A549 (cell line): ENCODE data around the gene CD300LF. TPM values are rescaled to one million over a fixed set of nuclear protein-coding genes. Genes with fewer than 3 reads are reported as not detected.

Experiments used
- ATAC-seq, 2 experiments: fragments of 200-7000 bp in 1 of 2; fragments of >200 bp in 1 of 2; cut with Nextera tagmentation in 1 of 2; cut with Tn5 transposase in 1 of 2; 3 replicates each; pipeline versions ENCODE4 v1.8.0 to v1.9.1; 2018 to 2020; ENCODE audit warnings: mild to moderate bottlenecking in 1 of 2, moderate library complexity in 1 of 2
- CTCF ChIA-PET: fragments of 300-600 bp; sonication (Branson Sonifier 250); formaldehyde crosslinking; extraction: SDS; loops from one replicate; lab custom pipeline; 2021; ENCODE audit warnings: antibody characterized with exemption, inconsistent platforms; lab: Yijun Ruan, JAX
- POLR2A ChIA-PET: fragments of 350-600 bp; formaldehyde crosslinking; extraction: SDS; loops from one replicate; lab custom pipeline; 2021; ENCODE audit warnings: antibody characterized with exemption, inconsistent platforms; lab: Yijun Ruan, JAX
- DNase-seq, 2 experiments: peaks; one replicate each; pipeline versions ENCODE4 v3.0.0 to v3.0.0-alpha.2; 2011 to 2016; ENCODE audit warnings: low read depth in 1 of 2, low spot score in 1 of 2
- FAIRE-seq: peaks from 2 replicates; lab custom pipeline; 2011; peaks lifted over from hg19 to GRCh38; lab: Jason Lieb, UNC
- H3K27ac ChIP-seq, 2 experiments: fragments of >200 bp; sonication (Bioruptor Twin); formaldehyde crosslinking; 3 replicates each; pipeline ENCODE4 v1.5.1; 2016 to 2017
- H3K4me1 ChIP-seq: fragments of >200 bp; sonication (Bioruptor Twin); formaldehyde crosslinking; 3 replicates; pipeline ENCODE4 v1.6.1; 2016
- H3K4me2 ChIP-seq: fragments of >200 bp; sonication (Bioruptor Twin); formaldehyde crosslinking; 3 replicates; pipeline ENCODE4 v1.6.1; 2016
- H3K4me3 ChIP-seq: fragments of >200 bp; sonication (Bioruptor Twin); formaldehyde crosslinking; 3 replicates; pipeline ENCODE4 v1.5.1; 2016
- H3K9me3 ChIP-seq: fragments of >200 bp; sonication (Bioruptor Twin); formaldehyde crosslinking; 3 replicates; pipeline ENCODE4 v1.6.1; 2016
- FOXS1 ChIP-seq: fragments of 250-450 bp; sonication (Bioruptor Pico); IDR thresholded peaks from 2 replicates; pipeline ENCODE4 v1.5.0; 2020; ENCODE audit warnings: mild to moderate bottlenecking, moderate library complexity
- HOXA7 ChIP-seq: fragments of 250-450 bp; sonication (Bioruptor Pico); IDR thresholded peaks from 2 replicates; pipeline ENCODE4 v1.5.0; 2020; ENCODE audit warnings: mild to moderate bottlenecking, moderate library complexity
- HOXB13 ChIP-seq: fragments of 250-450 bp; sonication (Bioruptor Pico); IDR thresholded peaks from 2 replicates; pipeline ENCODE4 v1.5.0; 2020; ENCODE audit warnings: low read depth, mild to moderate bottlenecking, moderate library complexity
- KDM1A ChIP-seq: fragments of 200-600 bp; sonication (generic); IDR thresholded peaks from 2 replicates; pipeline ENCODE4 v1.6.1; 2016; ENCODE audit warnings: low read depth, mild to moderate bottlenecking
- MAFK ChIP-seq: fragments of 450-650 bp; IDR thresholded peaks from 2 replicates; pipeline ENCODE4 v1.6.1; 2014; ENCODE audit not compliant: partially characterized antibody
- POLR2AphosphoS2 ChIP-seq: conservative IDR thresholded peaks from 2 replicates; pipeline ENCODE4 v1.6.1; 2012; ENCODE audit warnings: low read length, improper control_type of control experiment, inconsistent platforms
- RAD21 ChIP-seq, 2 experiments: fragments of >200 bp in 1 of 2; sonication (Bioruptor Twin) in 1 of 2; formaldehyde crosslinking in 1 of 2; IDR thresholded peaks in 1 of 2; conservative IDR thresholded peaks in 1 of 2; 2 replicates in 1 of 2; 3 replicates in 1 of 2; pipeline ENCODE4 v1.6.1; 2012 to 2018; ENCODE audit warnings: inconsistent platforms in 1 of 2
- SMC3 ChIP-seq: fragments of >200 bp; sonication (Bioruptor Twin); formaldehyde crosslinking; IDR thresholded peaks from 3 replicates; pipeline ENCODE4 v1.6.1; 2018; ENCODE audit warnings: inconsistent platforms
- TP53 ChIP-seq: fragments of 250-450 bp; sonication (Bioruptor Pico); IDR thresholded peaks from 2 replicates; pipeline ENCODE4 v1.5.0; 2021; ENCODE audit warnings: mild to moderate bottlenecking, moderate library complexity
- ZSCAN20 ChIP-seq: fragments of 250-450 bp; sonication (Bioruptor Pico); IDR thresholded peaks from 2 replicates; pipeline ENCODE4 v1.8.0; 2022; ENCODE audit warnings: mild to moderate bottlenecking, moderate library complexity
- WGBS: methylation state at CpG from one replicate; pipeline ENCODE4 v1.1.6; 2017; ENCODE audit errors: missing lambda C conversion rate; 5-methylcytosine and 5-hydroxymethylcytosine counted together
- polyA plus RNA-seq, 4 experiments: library from polyadenylated mRNA; depleted of rRNA in 3 of 4; stranded (reverse); fragments of >200 nt; fragmentation: RNase III in 1 of 4; extraction: RNeasy Plus Mini Kit Qiagen cat#74134 plus additional on column Dnase treatment in 1 of 4; gene quantifications; 2 replicates in 3 of 4; 3 replicates in 1 of 4; pipeline ENCODE4 v1.2.3, GENCODE V29; 2011 to 2017
- TF ChIP-seq, protein P1 (sequence below): fragments of >200 bp; sonication (Bioruptor Twin); formaldehyde crosslinking; IDR thresholded peaks from 3 replicates; pipeline ENCODE4 v1.5.1; 2016
- TF ChIP-seq, protein P2 (sequence below): IDR thresholded peaks from 2 replicates; pipeline ENCODE4 v1.6.1; 2012; ENCODE audit warnings: low read depth, borderline replicate concordance
- TF ChIP-seq, protein P3 (sequence below): fragments of 150-350 bp; IDR thresholded peaks from 2 replicates; pipeline ENCODE4 v1.6.1; 2014; ENCODE audit warnings: low read depth, mild to moderate bottlenecking, low read length

Gene CD300LF
- polyA plus RNA-seq, 2 of the 4 experiments (the other 2 are of a cell fraction): not detected

DNA sequence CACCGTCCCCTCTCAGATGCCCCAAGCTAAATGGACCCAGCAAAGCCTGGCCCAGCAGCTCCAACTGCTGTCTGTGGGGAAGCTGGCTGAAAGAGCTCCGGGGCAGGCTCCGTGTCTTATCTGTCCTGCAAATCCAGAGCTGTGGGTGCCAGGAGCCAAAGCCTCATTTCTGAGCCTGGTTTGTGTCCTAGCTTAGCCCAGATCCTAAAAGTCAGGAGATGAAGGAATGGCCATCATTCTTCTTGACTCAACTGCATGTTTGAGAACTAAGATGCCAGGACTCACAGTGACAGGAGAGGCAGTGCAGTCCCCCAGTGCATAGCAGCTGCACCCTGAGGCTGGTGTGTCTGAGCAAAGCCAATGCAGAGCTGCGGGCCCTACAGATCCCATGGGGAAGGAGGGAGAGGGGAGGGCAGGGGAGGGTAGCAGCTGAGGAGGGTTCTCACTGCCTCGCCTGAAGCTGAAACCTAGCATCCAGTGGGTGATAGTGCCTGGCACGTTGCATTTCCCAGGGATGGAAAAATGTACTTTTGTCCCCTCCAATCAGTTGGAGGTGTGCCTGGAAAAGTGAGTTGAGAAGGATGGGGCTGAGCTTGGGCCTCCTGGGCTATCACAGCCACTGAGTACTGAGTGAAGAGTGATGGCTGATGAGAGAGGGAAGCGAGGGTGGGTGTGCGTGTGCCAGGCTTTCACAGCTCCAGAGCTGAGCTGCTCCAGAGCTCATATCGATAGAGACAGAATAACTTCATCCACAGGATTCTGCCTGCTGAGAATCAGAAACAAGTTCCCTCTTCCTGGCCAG, 64.7 kb downstream of the CD300LF start:
- ATAC-seq: no peak
- Histone ChIP-seq H3K4me1 (no peaks in the 10 kb centered on the region), H3K9me3 (0 out of 3 replicates have a peak, but pooled peaks cover 2% of the 10 kb centered on the region), H3K4me2 (no peak overlapping the region), H3K4me3 (no peak overlapping the region), H3K27ac (no peak overlapping the region)
- no peak for FAIRE-seq
- ChIA-PET CTCF (interaction anchor here (0.6 to 3.2 kb wide), 18 partner anchors 9 to 417 kb away, joined by 3 to 17 read pairs (median 4); partner anchors contain the start of genes CD300H and RAB37), POLR2A (interaction anchor here (0.6 kb wide), 1 partner anchor 20 kb away, joined by 5 read pairs; no protein-coding TSS in a partner anchor)
- DNase-seq: no peak
- 10% methylated on average over 9 of the region's 9 CpGs for WGBS
- no peak for TF ChIP-seq MAFK
- no peak for TF ChIP-seq RAD21 (conservative IDR thresholded peaks at IDR 0.05 in 1 of 2, IDR thresholded peaks at IDR 0.05 in 1 of 2)
- TF ChIP-seq HOXB13 (CRISPR knock-in tag): no peak
- TF ChIP-seq KDM1A: no peak
- no peak for TF ChIP-seq ZSCAN20 (CRISPR knock-in tag)
- TF ChIP-seq, protein P1, sequence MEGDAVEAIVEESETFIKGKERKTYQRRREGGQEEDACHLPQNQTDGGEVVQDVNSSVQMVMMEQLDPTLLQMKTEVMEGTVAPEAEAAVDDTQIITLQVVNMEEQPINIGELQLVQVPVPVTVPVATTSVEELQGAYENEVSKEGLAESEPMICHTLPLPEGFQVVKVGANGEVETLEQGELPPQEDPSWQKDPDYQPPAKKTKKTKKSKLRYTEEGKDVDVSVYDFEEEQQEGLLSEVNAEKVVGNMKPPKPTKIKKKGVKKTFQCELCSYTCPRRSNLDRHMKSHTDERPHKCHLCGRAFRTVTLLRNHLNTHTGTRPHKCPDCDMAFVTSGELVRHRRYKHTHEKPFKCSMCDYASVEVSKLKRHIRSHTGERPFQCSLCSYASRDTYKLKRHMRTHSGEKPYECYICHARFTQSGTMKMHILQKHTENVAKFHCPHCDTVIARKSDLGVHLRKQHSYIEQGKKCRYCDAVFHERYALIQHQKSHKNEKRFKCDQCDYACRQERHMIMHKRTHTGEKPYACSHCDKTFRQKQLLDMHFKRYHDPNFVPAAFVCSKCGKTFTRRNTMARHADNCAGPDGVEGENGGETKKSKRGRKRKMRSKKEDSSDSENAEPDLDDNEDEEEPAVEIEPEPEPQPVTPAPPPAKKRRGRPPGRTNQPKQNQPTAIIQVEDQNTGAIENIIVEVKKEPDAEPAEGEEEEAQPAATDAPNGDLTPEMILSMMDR: no peak
- no peak for TF ChIP-seq POLR2AphosphoS2
- TF ChIP-seq, protein P2, sequence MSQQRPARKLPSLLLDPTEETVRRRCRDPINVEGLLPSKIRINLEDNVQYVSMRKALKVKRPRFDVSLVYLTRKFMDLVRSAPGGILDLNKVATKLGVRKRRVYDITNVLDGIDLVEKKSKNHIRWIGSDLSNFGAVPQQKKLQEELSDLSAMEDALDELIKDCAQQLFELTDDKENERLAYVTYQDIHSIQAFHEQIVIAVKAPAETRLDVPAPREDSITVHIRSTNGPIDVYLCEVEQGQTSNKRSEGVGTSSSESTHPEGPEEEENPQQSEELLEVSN: no peak
- no peak for TF ChIP-seq HOXA7

DNA sequence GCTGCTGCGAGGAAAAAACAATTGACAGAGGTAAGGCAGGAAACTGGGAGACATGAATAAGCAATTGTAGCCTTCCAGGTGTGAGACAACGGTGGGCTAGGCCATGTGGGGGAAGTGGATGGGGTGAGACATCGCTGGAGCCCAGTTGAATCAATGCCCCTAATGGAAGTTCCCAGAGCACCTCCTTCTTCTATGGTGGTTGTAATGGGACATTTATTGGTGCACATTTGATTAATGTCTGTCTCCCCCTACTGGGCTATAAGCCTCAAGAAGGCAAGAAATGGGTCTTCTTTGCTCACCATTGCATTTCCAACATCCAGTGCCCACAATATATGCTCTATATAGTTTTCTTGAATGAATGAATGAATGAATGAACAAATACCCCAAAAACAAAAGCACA, 66.5 kb downstream of the CD300LF start:
- no peak overlapping the region for H3K4me2 ChIP-seq
- 22% methylated on average over 3 of the region's 3 CpGs for WGBS

More for the DNA sequence above, 66.5 kb downstream of the CD300LF start:
- no peak overlapping the region for H3K27ac ChIP-seq
- DNase-seq (peak; percentile 62 to 74), ATAC-seq (peak in 1 of 2 experiments; percentile 81; a peak in 3 of 6 replicates)
- H3K9me3 ChIP-seq: 0 out of 3 replicates have a peak, but pooled peaks cover 2% of the 10 kb centered on the region
- H3K4me3 ChIP-seq: no peak overlapping the region
- CTCF ChIA-PET: interaction anchor here (0.9 to 3.2 kb wide), 4 partner anchors 11 to 91 kb away, joined by 3 to 17 read pairs (median 10); partner anchors contain the start of gene RAB37
- POLR2A ChIA-PET: no interaction called here
- H3K4me1 ChIP-seq: no peaks in the 10 kb centered on the region
- TF ChIP-seq RAD21 (conservative IDR thresholded peaks at IDR 0.05 in 1 of 2, IDR thresholded peaks at IDR 0.05 in 1 of 2): peak; percentile 38 to 62; a peak in 4 of 5 replicates
- TF ChIP-seq SMC3: peak; percentile 27; the same call in 1 of the 3 replicates
- TF ChIP-seq, protein P3, sequence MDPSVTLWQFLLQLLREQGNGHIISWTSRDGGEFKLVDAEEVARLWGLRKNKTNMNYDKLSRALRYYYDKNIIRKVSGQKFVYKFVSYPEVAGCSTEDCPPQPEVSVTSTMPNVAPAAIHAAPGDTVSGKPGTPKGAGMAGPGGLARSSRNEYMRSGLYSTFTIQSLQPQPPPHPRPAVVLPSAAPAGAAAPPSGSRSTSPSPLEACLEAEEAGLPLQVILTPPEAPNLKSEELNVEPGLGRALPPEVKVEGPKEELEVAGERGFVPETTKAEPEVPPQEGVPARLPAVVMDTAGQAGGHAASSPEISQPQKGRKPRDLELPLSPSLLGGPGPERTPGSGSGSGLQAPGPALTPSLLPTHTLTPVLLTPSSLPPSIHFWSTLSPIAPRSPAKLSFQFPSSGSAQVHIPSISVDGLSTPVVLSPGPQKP: no peak
- TF ChIP-seq FOXS1 (CRISPR knock-in tag): no peak
- TF ChIP-seq, protein P1: peak; percentile 51
- no peak for TF ChIP-seq TP53 (CRISPR knock-in tag)
- TF ChIP-seq, all 56 proteins: peak for 3
- no peak for FAIRE-seq
